DOHH2 (cell line): Measurements from ENCODE around the gene RPS6KA2.

Source experiments
- EZH2phosphoT487 ChIP-seq: fragments of 200-600 bp; sonication (generic); IDR thresholded peaks from 2 replicates; pipeline ENCODE4 v1.6.1; 2017; ENCODE audit warnings: borderline replicate concordance, mild to moderate bottlenecking, antibody characterized with exemption, low read length, moderate library complexity, mixed read lengths
- TF ChIP-seq, protein P1 (sequence below): fragments of 200-600 bp; sonication (generic); IDR thresholded peaks from one replicate; pipeline ENCODE4 v1.5.1; 2014; ENCODE audit warnings: antibody characterized with exemption, mild to moderate bottlenecking, low read depth, low read length; ENCODE audit not compliant: poor library complexity, severe bottlenecking

DNA sequence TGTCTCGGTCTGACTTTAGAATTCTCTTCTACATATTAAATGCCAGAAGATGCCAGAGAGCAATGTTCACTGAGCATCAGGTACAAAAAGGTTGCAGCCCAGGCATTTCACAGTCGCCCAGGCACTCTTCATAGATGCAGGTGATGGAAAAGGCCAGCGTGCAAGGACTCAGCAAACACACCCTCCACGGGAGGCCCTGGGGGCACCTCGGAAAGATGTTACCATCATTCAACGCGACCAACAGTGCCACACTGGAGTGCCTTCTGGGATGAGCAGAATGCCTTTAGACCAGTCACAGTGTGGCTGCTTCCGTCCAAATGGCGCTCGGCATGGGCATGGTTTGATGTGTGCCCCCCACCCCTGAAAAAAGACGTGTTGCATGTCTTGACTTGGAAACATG, 36.0 kb downstream of the RPS6KA2 start:
- TF ChIP-seq EZH2phosphoT487, result no peak
- TF ChIP-seq, protein P1, sequence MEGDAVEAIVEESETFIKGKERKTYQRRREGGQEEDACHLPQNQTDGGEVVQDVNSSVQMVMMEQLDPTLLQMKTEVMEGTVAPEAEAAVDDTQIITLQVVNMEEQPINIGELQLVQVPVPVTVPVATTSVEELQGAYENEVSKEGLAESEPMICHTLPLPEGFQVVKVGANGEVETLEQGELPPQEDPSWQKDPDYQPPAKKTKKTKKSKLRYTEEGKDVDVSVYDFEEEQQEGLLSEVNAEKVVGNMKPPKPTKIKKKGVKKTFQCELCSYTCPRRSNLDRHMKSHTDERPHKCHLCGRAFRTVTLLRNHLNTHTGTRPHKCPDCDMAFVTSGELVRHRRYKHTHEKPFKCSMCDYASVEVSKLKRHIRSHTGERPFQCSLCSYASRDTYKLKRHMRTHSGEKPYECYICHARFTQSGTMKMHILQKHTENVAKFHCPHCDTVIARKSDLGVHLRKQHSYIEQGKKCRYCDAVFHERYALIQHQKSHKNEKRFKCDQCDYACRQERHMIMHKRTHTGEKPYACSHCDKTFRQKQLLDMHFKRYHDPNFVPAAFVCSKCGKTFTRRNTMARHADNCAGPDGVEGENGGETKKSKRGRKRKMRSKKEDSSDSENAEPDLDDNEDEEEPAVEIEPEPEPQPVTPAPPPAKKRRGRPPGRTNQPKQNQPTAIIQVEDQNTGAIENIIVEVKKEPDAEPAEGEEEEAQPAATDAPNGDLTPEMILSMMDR, result no peak
